Large intestine (tissue), 3 donors: ENCODE measurements around the gene CRISPLD2. TPM values are rescaled to one million over a fixed set of nuclear protein-coding genes. Genes with fewer than 3 reads are reported as not detected.
"Not testable (repeated sequence)": the region's sequence is repeated elsewhere in the genome, so short reads cannot be mapped to it uniquely, and the experiment has no call there.

Experiments used
- DNase-seq, 2 donors: peaks; one replicate each; pipeline versions ENCODE4 v3.0.0 to v3.0.0-alpha.2; 2013
- H3K27ac ChIP-seq: one replicate; pipeline ENCODE4 v1.5.1; 2013; ENCODE audit warnings: low read length
- H3K27me3 ChIP-seq: 2 replicates; pipeline ENCODE4 v1.6.1; 2013; ENCODE audit warnings: low read length; ENCODE audit not compliant: control insufficient read depth, insufficient read depth
- H3K36me3 ChIP-seq: 2 replicates; pipeline ENCODE4 v1.6.1; 2013; ENCODE audit warnings: low read length; ENCODE audit not compliant: control insufficient read depth, insufficient read depth
- H3K4me1 ChIP-seq: one replicate; pipeline ENCODE4 v1.6.1; 2013; ENCODE audit warnings: low read length; ENCODE audit not compliant: control insufficient read depth, insufficient read depth
- H3K4me3 ChIP-seq: one replicate; pipeline ENCODE4 v1.5.1; 2013; ENCODE audit warnings: low read length
- H3K9me3 ChIP-seq: one replicate; pipeline ENCODE4 v1.6.1; 2013; ENCODE audit warnings: mild to moderate bottlenecking, low read depth, low read length, moderate library complexity; ENCODE audit not compliant: control insufficient read depth
- WGBS: methylation state at CpG from one replicate; pipeline ENCODE4 v1.1.5; 2013; ENCODE audit warnings: low lambda C conversion rate; ENCODE audit not compliant: insufficient coverage; 5-methylcytosine and 5-hydroxymethylcytosine counted together
- polyA plus RNA-seq: library from polyadenylated mRNA; unstranded; fragments of 120-200 nt; gene quantifications from one replicate; pipeline ENCODE4 v1.2.1, GENCODE V29; 2013

The CRISPLD2 gene
- polyA plus RNA-seq, 1 donor = 8.8 TPM

GRCh38 chr16:84868829-84869472 lies 49.2 kb downstream of the CRISPLD2 start:
- no peak overlapping the region for H3K27ac ChIP-seq
- 100% methylated on average over 2 of the region's 17 CpGs for WGBS

GRCh38 chr16:84869473-84869845 lies 49.7 kb downstream of the CRISPLD2 start:
- Histone ChIP-seq H3K4me3 (no peak overlapping the region), H3K9me3 (no peaks in the 10 kb centered on the region)
- no CpG with 5 or more reads among the region's 15 CpGs for WGBS

More at GRCh38 chr16:84868829-84869472, 49.2 kb downstream of the CRISPLD2 start:
- Histone ChIP-seq H3K36me3 (peaks cover 15% of the 10 kb centered on the region), H3K27me3 (no peaks in the 10 kb centered on the region), H3K4me3 (no peak overlapping the region), H3K4me1 (no peaks in the 10 kb centered on the region), H3K9me3 (no peaks in the 10 kb centered on the region)
- DNase-seq = no peak

DNA sequence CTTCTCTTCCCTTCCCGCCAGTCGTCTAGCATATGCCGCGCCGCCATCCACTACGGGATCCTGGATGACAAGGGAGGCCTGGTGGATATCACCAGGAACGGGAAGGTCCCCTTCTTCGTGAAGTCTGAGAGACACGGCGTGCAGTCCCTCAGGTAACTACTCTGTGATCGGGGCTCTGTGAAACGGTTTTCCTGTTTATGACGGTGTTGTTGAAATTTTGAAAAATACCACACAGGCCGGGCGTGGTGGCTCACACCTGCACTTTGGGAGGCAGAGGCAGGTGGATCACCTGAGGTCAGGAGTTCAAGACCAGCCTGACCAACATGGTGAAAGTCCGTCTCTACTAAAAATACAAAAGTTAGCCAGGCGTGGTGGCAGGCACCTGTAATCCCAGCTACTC lies 53.2 kb downstream of the CRISPLD2 start:
- DNase-seq, H3K4me1 ChIP-seq, H3K9me3 ChIP-seq, H3K27me3 ChIP-seq, H3K4me3 ChIP-seq, H3K27ac ChIP-seq: not testable (repeated sequence)
- WGBS = 100% methylated on average over 2 of the region's 17 CpGs
- H3K36me3 ChIP-seq = peaks cover 16% of the 10 kb centered on the region

More at GRCh38 chr16:84869473-84869845, 49.7 kb downstream of the CRISPLD2 start:
- peaks cover 16% of the 10 kb centered on the region for H3K36me3 ChIP-seq
- no peaks in the 10 kb centered on the region for H3K27me3 ChIP-seq
- H3K27ac ChIP-seq = no peak overlapping the region
- no peaks in the 10 kb centered on the region for H3K4me1 ChIP-seq
- DNase-seq = no peak

DNA sequence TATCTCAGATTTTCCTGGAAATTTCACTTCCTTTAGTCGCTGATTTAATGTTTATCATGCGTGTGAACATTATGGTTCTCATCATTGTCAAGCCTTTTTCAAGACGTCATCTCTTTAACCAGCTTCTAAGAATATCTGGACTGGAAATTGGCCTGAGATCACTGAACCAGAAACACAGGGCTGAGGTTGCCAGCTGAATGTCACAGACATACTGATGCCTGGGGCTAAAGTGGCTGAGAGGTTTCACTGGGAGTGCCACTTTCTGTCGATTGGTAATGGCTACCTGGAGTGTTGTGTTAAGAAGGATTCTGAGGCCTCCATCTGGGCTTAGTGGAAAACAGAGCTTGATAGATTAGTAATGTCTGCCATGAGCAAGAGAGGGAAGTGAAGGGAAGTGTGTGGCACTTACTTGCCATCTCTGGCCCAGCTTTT lies 54.2 kb downstream of the CRISPLD2 start:
- no peaks in the 10 kb centered on the region for H3K27me3 ChIP-seq
- 92% methylated on average over 2 of the region's 4 CpGs for whole genome bisulfite sequencing
- no peak overlapping the region for H3K27ac ChIP-seq
- H3K4me3 ChIP-seq = no peak overlapping the region
- peaks cover 10% of the 10 kb centered on the region for H3K36me3 ChIP-seq
- no peaks in the 10 kb centered on the region for H3K9me3 ChIP-seq
- no peaks in the 10 kb centered on the region for H3K4me1 ChIP-seq
- no peak for DNase-seq

DNA sequence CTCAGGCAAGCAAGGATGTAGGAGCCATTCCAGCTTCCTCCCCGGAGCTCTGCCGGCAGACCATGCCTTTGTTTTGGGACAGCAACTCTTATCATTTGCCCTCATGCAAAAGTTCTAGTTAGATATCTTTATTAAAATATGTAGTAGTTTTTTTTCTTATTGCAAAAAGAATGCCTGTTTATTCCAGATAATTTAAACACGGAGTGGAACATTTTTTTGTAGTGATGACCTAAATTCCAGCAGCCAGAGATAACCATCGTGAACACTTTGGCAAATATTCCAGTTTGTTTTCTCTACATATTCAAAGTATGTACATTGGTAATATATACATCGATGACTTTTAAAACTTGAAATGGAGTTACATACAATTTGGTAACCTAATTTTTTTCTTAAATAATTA lies 54.8 kb downstream of the CRISPLD2 start:
- Histone ChIP-seq H3K4me3 (no peak overlapping the region), H3K27me3 (no peaks in the 10 kb centered on the region), H3K27ac (no peak overlapping the region), H3K36me3 (peaks cover 5% of the 10 kb centered on the region), H3K4me1 (no peaks in the 10 kb centered on the region), H3K9me3 (no peaks in the 10 kb centered on the region)
- DNase-seq = no peak
- 93% methylated on average over 2 of the region's 5 CpGs for WGBS

GRCh38 chr16:84874983-84875382 lies 55.2 kb downstream of the CRISPLD2 start:
- Histone ChIP-seq H3K4me3 (no peak overlapping the region), H3K4me1 (no peaks in the 10 kb centered on the region), H3K27ac (no peak overlapping the region), H3K36me3 (peaks cover 5% of the 10 kb centered on the region), H3K9me3 (no peaks in the 10 kb centered on the region), H3K27me3 (no peaks in the 10 kb centered on the region)
- DNase-seq = no peak
- WGBS = 80% methylated on average over 1 of the region's 3 CpGs

DNA sequence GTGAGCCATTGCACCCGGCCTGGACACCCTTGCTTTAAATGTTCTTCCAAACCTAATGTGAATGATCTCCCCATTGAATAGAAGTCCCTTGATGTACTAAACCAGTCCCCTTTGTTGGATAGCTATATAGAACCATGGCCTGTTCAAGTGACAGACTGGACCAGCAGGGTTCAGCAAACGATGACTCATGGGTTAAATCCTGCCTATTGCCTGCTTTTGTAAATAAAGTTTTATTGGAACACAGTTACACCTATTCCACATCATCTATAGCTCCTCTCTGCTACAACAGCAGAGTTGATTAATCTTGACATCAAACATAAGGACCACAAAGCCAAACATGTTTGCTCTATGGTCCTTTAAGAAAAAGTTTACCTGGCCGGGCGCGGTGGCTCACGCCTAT lies 56.1 kb downstream of the CRISPLD2 start:
- Histone ChIP-seq H3K9me3 (no peaks in the 10 kb centered on the region), H3K4me1 (no peaks in the 10 kb centered on the region), H3K4me3 (no peak overlapping the region), H3K27ac (no peak overlapping the region), H3K36me3 (peaks cover 5% of the 10 kb centered on the region), H3K27me3 (no peaks in the 10 kb centered on the region)
- no peak for DNase-seq
- no CpG with 5 or more reads among the region's 6 CpGs for WGBS

DNA sequence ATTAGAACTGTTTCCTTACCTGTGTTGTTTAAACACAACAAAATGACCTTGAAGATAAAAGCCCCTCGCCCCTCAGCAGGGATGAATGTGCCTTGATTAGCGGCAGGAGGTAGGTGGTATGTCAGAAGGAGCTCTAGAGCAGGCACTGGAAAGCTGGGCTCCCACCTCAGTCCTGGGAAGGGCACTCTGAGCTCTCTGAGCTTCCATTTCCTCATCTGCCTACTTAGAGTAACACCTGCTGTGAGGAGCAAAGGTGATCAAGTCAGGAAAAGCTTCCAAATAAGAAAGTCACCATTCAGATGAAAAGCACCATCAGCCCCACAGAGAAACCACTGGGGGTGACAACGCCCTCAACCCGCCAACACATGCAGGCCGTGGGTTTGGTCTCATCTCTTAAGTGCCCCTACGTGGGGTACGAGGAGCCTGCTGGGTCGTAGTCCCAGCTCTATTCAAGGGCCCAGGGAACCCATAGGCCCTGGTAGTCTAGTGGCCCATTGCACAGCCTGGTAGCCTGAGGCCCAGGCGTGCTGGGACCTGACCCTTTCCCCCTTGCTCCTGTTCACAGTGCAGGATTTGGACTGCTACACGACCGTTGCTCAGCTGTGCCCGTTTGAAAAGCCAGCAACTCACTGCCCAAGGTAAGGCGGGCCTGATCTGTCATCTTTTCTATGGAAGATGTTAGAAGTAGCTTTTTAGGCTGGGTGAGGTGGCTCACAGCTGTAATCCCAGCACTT lies 57.3 kb downstream of the CRISPLD2 start:
- DNase-seq = no peak
- no CpG with 5 or more reads among the region's 13 CpGs for WGBS
- no peaks in the 10 kb centered on the region for H3K9me3 ChIP-seq
- no peak overlapping the region for H3K27ac ChIP-seq
- no peaks in the 10 kb centered on the region for H3K4me1 ChIP-seq
- no peak overlapping the region for H3K4me3 ChIP-seq
- H3K27me3 ChIP-seq = no peaks in the 10 kb centered on the region
- peaks cover 5% of the 10 kb centered on the region for H3K36me3 ChIP-seq

- Histone ChIP-seq H3K36me3 (peaks cover 5% of the 10 kb centered on the region), H3K27me3 (no peaks in the 10 kb centered on the region), H3K9me3 (no peaks in the 10 kb centered on the region), H3K4me3 (no peak overlapping the region), H3K27ac (no peak overlapping the region), H3K4me1 (no peaks in the 10 kb centered on the region)
- 100% methylated on average over 1 of the region's 5 CpGs for WGBS
- DNase-seq = no peak
These were observed 59.0 kb downstream of the CRISPLD2 start for GRCh38 chr16:84878770-84879169.

DNA sequence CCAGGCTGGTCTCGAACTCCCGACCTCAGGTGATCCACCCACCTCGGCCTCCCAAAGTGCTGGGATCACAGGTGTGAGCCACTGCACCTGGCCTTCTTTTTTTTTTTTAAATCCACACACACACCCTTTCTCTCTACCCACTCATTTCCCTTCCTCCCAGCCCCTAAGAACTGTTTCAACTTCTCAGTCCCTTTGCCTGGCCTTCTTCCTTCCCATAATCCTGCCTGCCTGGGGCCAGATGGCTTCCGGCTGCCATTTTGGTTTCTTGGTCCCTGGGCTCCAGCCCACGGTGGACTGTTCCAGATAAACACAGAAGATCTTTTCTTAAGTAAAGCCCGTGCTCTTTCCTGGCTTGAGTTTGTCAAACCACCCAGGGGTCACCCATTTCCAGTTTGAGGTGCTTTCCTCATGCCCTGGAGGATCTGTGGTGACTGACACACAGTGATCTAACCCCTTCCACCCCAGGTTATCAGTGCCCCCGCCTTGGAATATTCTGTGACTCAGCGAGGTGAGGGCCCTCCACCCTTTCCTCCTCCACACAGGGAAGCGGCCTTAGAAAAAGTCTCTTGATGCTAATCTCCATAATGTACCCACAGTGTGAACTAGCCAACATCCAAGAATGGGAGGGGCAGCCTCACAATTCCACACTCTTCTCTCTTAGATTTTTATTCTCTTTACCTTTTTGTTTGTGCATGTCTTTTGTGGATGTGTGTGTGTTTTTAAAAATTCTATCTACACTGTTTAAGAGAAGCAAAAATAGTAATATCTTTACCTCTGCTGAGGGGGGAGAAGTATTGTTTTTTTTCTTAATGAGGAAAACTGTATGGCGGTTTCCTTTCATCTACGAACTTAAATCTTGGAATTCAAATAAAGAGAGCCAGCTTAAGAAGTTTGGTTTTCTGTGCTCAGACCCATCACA lies 60.0 kb downstream of the CRISPLD2 start:
- Histone ChIP-seq H3K36me3 (peaks cover 2% of the 10 kb centered on the region), H3K27me3 (no peaks in the 10 kb centered on the region), H3K4me3 (no peak overlapping the region), H3K27ac (no peak overlapping the region), H3K4me1 (no peaks in the 10 kb centered on the region), H3K9me3 (no peaks in the 10 kb centered on the region)
- WGBS = no CpG with 5 or more reads among the region's 11 CpGs
- DNase-seq = no peak
